ENCODE measurements around the gene MYO9B.

- TF ChIP-seq POLR2AphosphoS5 (IDR thresholded peaks at IDR 0.05; ENCODE audit: low read depth, low read length) = no peak
- TF ChIP-seq TAF1 (IDR thresholded peaks at IDR 0.05; ENCODE audit: borderline replicate concordance, insufficient read depth, low read length) = no peak
- no peak for TF ChIP-seq SIN3A (IDR thresholded peaks at IDR 0.05; ENCODE audit: borderline replicate concordance, insufficient read depth, low read length)
These were observed 61.0 kb downstream of the MYO9B start for GRCh38 chr19:17136617-17137016.
